B cell (primary cell): ENCODE measurements around the gene SHANK2. TPM values are rescaled to one million over a fixed set of nuclear protein-coding genes. Genes with fewer than 3 reads are reported as not detected.

Experiments used
- ATAC-seq: fragments of 200-7000 bp; cut with Tn5 transposase; one replicate; pipeline ENCODE4 v1.10.0; 2021; ENCODE audit warnings: low read depth, mild to moderate bottlenecking, moderate number of reproducible peaks, moderate library complexity
- CTCF ChIA-PET: fragments of 350-600 bp; sonication (Branson Sonifier 250); formaldehyde crosslinking; loops from one replicate; lab custom pipeline; 2021; ENCODE audit warnings: antibody characterized with exemption, inconsistent platforms; lab: Charles Lee
- POLR2A ChIA-PET: fragments of 350-600 bp; sonication (Branson Sonifier 250); formaldehyde crosslinking; loops from one replicate; lab custom pipeline; 2021; ENCODE audit warnings: antibody characterized with exemption; lab: Charles Lee
- DNase-seq: peaks from one replicate; pipeline ENCODE4 v3.0.0; 2013
- H2AFZ ChIP-seq: 2 replicates; pipeline ENCODE4 v1.6.1; 2012; ENCODE audit warnings: mild to moderate bottlenecking, low read depth, low read length; ENCODE audit not compliant: insufficient read depth, poor library complexity, severe bottlenecking
- H3K27ac ChIP-seq, 2 donors: 1 replicate in 1 of 2; 2 replicates in 1 of 2; pipeline ENCODE4 v1.5.1; 2012 to 2013; ENCODE audit warnings: low read length in 2 of 2, mild to moderate bottlenecking in 2 of 2, moderate library complexity in 1 of 2
- H3K27me3 ChIP-seq, 4 experiments: fragments of 200-600 bp in 1 of 4; sonication (generic) in 1 of 4; replicated peaks in 1 of 4; 1 replicate in 2 of 4; 2 replicates in 2 of 4; pipeline versions ENCODE4 v1.6.1 to v1.7.0; 2013 to 2016; ENCODE audit warnings: low read length in 3 of 4, mild to moderate bottlenecking in 2 of 4, mixed read lengths in 1 of 4, moderate library complexity in 1 of 4; ENCODE audit not compliant: insufficient read depth in 4 of 4, control insufficient read depth in 3 of 4; ENCODE audit errors: control extremely low read depth in 1 of 4
- H3K36me3 ChIP-seq, 2 experiments: replicated peaks in 1 of 2; 1 replicate in 1 of 2; 2 replicates in 1 of 2; pipeline versions ENCODE4 v1.6.1 to v1.7.1; 2013; ENCODE audit warnings: low read length in 1 of 2; ENCODE audit not compliant: insufficient read depth in 2 of 2, control insufficient read depth in 1 of 2; ENCODE audit errors: control extremely low read depth in 1 of 2, extremely low read depth in 1 of 2
- H3K4me1 ChIP-seq, 2 donors: fragments of 200-600 bp in 1 of 2; sonication (generic) in 1 of 2; 1 replicate in 1 of 2; 2 replicates in 1 of 2; pipeline versions ENCODE4 v1.5.1 to v1.6.1; 2013 to 2017; ENCODE audit warnings: low read length in 2 of 2; ENCODE audit not compliant: control insufficient read depth in 2 of 2, insufficient read depth in 2 of 2
- H3K4me2 ChIP-seq: replicated peaks from 2 replicates; pipeline ENCODE3; 2012; ENCODE audit warnings: mild to moderate bottlenecking, low read depth, low read length; ENCODE audit not compliant: poor library complexity, severe bottlenecking
- H3K4me3 ChIP-seq, 5 experiments: fragments of 200-600 bp in 1 of 5; sonication (generic) in 1 of 5; 1 replicate in 3 of 5; 2 replicates in 2 of 5; pipeline versions ENCODE4 v1.5.1 to v1.7.0; 2011 to 2016; ENCODE audit warnings: low read length in 4 of 5, mild to moderate bottlenecking in 4 of 5, low read depth in 2 of 5, control low read depth in 1 of 5, moderate library complexity in 1 of 5; ENCODE audit not compliant: insufficient read depth in 1 of 5; ENCODE audit errors: control extremely low read depth in 1 of 5, extremely low read depth in 1 of 5
- H3K79me2 ChIP-seq: fragments of 200-600 bp; sonication (generic); one replicate; pipeline ENCODE4 v1.6.0; 2016; ENCODE audit warnings: low read length; ENCODE audit not compliant: control insufficient read depth, insufficient read depth
- H3K9ac ChIP-seq: fragments of 200-600 bp; sonication (generic); 2 replicates; pipeline ENCODE4 v1.6.1; 2017; ENCODE audit warnings: mild to moderate bottlenecking, low read length, moderate library complexity
- H3K9me3 ChIP-seq, 3 donors: one replicate each; pipeline versions ENCODE4 v1.6.1 to v1.7.1; 2013; ENCODE audit warnings: low read length in 2 of 3; ENCODE audit not compliant: control insufficient read depth in 2 of 3, insufficient read depth in 1 of 3; ENCODE audit errors: control extremely low read depth in 1 of 3
- H4K20me1 ChIP-seq: 2 replicates; pipeline ENCODE4 v1.6.0; 2012; ENCODE audit warnings: mild to moderate bottlenecking, low read length; ENCODE audit not compliant: insufficient read depth, control insufficient read depth, poor library complexity, severe bottlenecking
- H3K27ac Mint-ChIP-seq: one replicate; pipeline ENCODE4 v1.8.0; 2021; ENCODE audit warnings: mixed read lengths
- H3K27me3 Mint-ChIP-seq: one replicate; pipeline ENCODE4 v1.8.0; 2021; ENCODE audit warnings: mixed read lengths
- H3K4me1 Mint-ChIP-seq: one replicate; pipeline ENCODE4 v1.8.0; 2021; ENCODE audit warnings: mixed read lengths
- H3K4me3 Mint-ChIP-seq: one replicate; pipeline ENCODE4 v1.8.0; 2021; ENCODE audit warnings: mixed read lengths
- H3K9me3 Mint-ChIP-seq: one replicate; pipeline ENCODE4 v1.8.0; 2022; ENCODE audit warnings: mixed read lengths; ENCODE audit not compliant: insufficient read depth
- CTCF ChIP-seq: fragments of 200-600 bp; IDR thresholded peaks from one replicate; pipeline ENCODE4 v1.8.0; 2022; ENCODE audit warnings: antibody characterized with exemption, mild to moderate bottlenecking
- EZH2 ChIP-seq: IDR thresholded peaks from 2 replicates; pipeline ENCODE4 v1.6.1; 2012; ENCODE audit warnings: borderline replicate concordance, low read depth, mild to moderate bottlenecking, moderate library complexity, low read length; ENCODE audit not compliant: insufficient read depth, poor library complexity, severe bottlenecking
- WGBS: methylation state at CpG from one replicate; pipeline ENCODE4 v1.1.5; 2013; ENCODE audit warnings: missing lambda C conversion rate; ENCODE audit not compliant: insufficient coverage; 5-methylcytosine and 5-hydroxymethylcytosine counted together
- intact Hi-C: fragments of 100-400 bp; cut with micrococcal nuclease; formaldehyde crosslinking; loops from one replicate; pipeline ENCODE4 v1.10.0; 2022
- polyA plus RNA-seq: library from polyadenylated mRNA; depleted of rRNA; stranded (reverse); fragments of >200 nt; gene quantifications from 2 replicates; pipeline ENCODE4 v1.2.3, GENCODE V29; 2012
- total RNA-seq, 2 donors: library from RNA; stranded (reverse); fragments of 120-200 nt in 1 of 2; gene quantifications; 1 replicate in 1 of 2; 2 replicates in 1 of 2; pipeline versions ENCODE4 v1.2.3 to v1.2.4, GENCODE V29; 2013 to 2022

The SHANK2 gene
- total and polyA plus RNA-seq, 2 donors (not counting 1 experiment from before 2014, with no cell fraction given), result 0.07 to 0.28 TPM

DNA sequence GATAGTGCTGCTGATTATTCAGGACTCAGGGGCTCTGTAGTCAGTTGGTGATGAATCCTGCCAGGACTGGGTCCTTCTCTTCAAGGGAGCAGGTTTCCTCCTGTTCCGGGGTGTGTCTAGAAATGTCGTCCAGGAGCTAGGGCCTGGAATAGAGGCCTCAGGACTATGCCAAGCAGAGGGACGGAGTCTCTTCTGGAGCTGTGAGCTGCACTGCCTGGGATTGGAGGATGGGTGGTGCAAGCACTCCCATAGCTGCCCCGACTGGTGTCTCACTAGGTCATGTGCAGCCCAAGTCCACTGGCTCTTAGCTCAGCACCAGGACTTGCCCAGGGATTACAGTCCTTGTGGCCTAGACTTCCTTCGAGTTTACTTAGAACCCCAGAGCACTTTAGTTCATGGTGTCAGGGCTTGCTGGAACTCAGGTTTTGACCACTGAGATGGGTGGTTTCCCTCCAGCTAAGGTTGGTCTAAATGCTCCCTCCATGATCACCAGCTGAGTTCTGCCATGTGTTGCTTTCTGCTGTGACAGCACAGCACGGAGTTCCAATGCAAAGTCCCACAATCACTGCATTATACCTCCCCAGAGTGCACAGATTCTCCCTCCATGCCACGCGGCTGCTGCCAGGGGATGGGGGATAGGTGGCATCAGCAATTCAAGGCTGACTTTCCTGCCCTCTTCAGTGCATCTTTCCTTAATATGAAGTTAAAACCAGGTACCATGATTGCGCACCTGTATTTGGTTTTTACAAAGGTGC is 42.6 kb upstream of the SHANK2 start:
- DNase-seq, result no peak
- TF ChIP-seq EZH2 (no peak), CTCF (no peak)
- H4K20me1 ChIP-seq, result no peaks in the 10 kb centered on the region
- POLR2A ChIA-PET, result no interaction called here
- 85% methylated on average over 7 of the region's 9 CpGs for WGBS
- CTCF ChIA-PET, result no interaction called here
- ATAC-seq, result no peak
- Mint-ChIP-seq H3K27me3 (peaks cover 37% of the 10 kb centered on the region), H3K27ac (peak overlapping the region; percentile 26), H3K9me3 (peaks cover 16% of the 10 kb centered on the region), H3K4me1 (no peaks in the 10 kb centered on the region), H3K4me3 (no peak overlapping the region)
- no peaks in the 10 kb centered on the region for H3K4me1 ChIP-seq
- H3K9ac ChIP-seq, result no peak overlapping the region
- H3K4me3 ChIP-seq, result no peak overlapping the region
- no peak overlapping the region for H3K4me2 ChIP-seq
- H3K9me3 ChIP-seq, result peaks cover 0 to 17% (median 7%) of the 10 kb centered on the region in 3 donors
- no peaks in the 10 kb centered on the region for H3K79me2 ChIP-seq
- no peaks in the 10 kb centered on the region for H3K36me3 ChIP-seq
- intact Hi-C loops, result no loop called here
- H2AFZ ChIP-seq, result no peak overlapping the region
- no peak overlapping the region for H3K27ac ChIP-seq
- H3K27me3 ChIP-seq, result peaks cover 0 to 9% (median 0%) of the 10 kb centered on the region in 4 experiments
